HepG2 (cell line): Measurements from ENCODE around the gene OSBPL3. TPM values are rescaled to one million over a fixed set of nuclear protein-coding genes. Genes with fewer than 3 reads are reported as not detected.

ENCODE experiments used
- ATAC-seq: fragments of 200-7000 bp; cut with Tn5 transposase; 3 replicates; pipeline ENCODE4 v1.9.1; 2020; ENCODE audit warnings: mild to moderate bottlenecking, moderate library complexity
- BruUV-seq: library from RNA; stranded (reverse); fragments of 400-500 nt; replicated peaks from 2 replicates; lab custom pipeline; 2021; lab: Mats Ljungman, UMichigan
- CTCF ChIA-PET: fragments of 300-600 bp; formaldehyde crosslinking; extraction: SDS; loops from one replicate; lab custom pipeline; 2021; ENCODE audit warnings: low total read pairs, inconsistent platforms, low intra/inter-chr PET ratio; lab: Yijun Ruan, JAX
- POLR2A ChIA-PET: fragments of 350-600 bp; sonication (Branson Sonifier 250); formaldehyde crosslinking; loops from one replicate; lab custom pipeline; 2020; ENCODE audit warnings: antibody characterized with exemption, inconsistent platforms; lab: Yijun Ruan, JAX
- DNase-seq: peaks from one replicate; pipeline ENCODE4 v3.0.0-alpha.2; 2015; ENCODE audit warnings: low spot score
- FAIRE-seq: peaks from 3 replicates; lab custom pipeline; 2011; peaks lifted over from hg19 to GRCh38; lab: Jason Lieb, UNC
- H2AFZ ChIP-seq: one replicate; pipeline ENCODE4 v1.6.1; 2011; ENCODE audit warnings: low read length, inconsistent platforms
- H3K27ac ChIP-seq: fragments of 300-600 bp; 3 replicates; pipeline ENCODE4 v1.8.0; 2011; ENCODE audit warnings: mixed run types, mild to moderate bottlenecking, mixed read lengths, low read length, inconsistent platforms; ENCODE audit not compliant: insufficient read depth; ENCODE audit errors: extremely low read length
- H3K27me3 ChIP-seq, 2 experiments: fragments of 200-600 bp in 1 of 2; 2 replicates in 1 of 2; 3 replicates in 1 of 2; pipeline versions ENCODE4 v1.6.0 to v1.8.0; 2011; ENCODE audit warnings: low read length in 2 of 2, mild to moderate bottlenecking in 2 of 2, moderate library complexity in 2 of 2, inconsistent platforms in 1 of 2; ENCODE audit not compliant: insufficient read depth in 2 of 2, control insufficient read depth in 1 of 2
- H3K36me3 ChIP-seq, 2 experiments: fragments of 200-600 bp in 1 of 2; replicated peaks in 1 of 2; 2 replicates in 1 of 2; 3 replicates in 1 of 2; pipeline versions ENCODE4 v1.5.1 to v1.8.0; 2011; ENCODE audit warnings: low read length in 2 of 2, inconsistent platforms in 1 of 2; ENCODE audit not compliant: insufficient read depth in 2 of 2, control insufficient read depth in 1 of 2
- H3K4me1 ChIP-seq: 2 replicates; pipeline ENCODE4 v1.5.1; 2012; ENCODE audit warnings: low read length, inconsistent platforms; ENCODE audit not compliant: insufficient read depth
- H3K4me2 ChIP-seq: 2 replicates; pipeline ENCODE4 v1.6.0; 2011; ENCODE audit warnings: low read depth, low read length, inconsistent platforms
- H3K4me3 ChIP-seq, 3 experiments: fragments of 200-600 bp in 1 of 3; sonication (generic), shearing (Covaris generic) in 1 of 3; replicated peaks in 1 of 3; 2 replicates each; pipeline ENCODE4 v1.5.1; 2011 to 2016; ENCODE audit warnings: low read length in 3 of 3, inconsistent platforms in 2 of 3, low read depth in 2 of 3, mild to moderate bottlenecking in 2 of 3, control low read depth in 1 of 3, mixed read lengths in 1 of 3; ENCODE audit not compliant: insufficient read depth in 1 of 3
- H3K79me2 ChIP-seq: one replicate; pipeline ENCODE4 v1.6.1; 2011; ENCODE audit warnings: low read length, inconsistent platforms; ENCODE audit not compliant: insufficient read depth
- H3K9ac ChIP-seq: 2 replicates; pipeline ENCODE4 v1.6.0; 2011; ENCODE audit warnings: mild to moderate bottlenecking, low read depth, low read length, inconsistent platforms; ENCODE audit not compliant: insufficient read depth
- H3K9me3 ChIP-seq: 2 replicates; pipeline ENCODE4 v1.5.1; 2012; ENCODE audit warnings: mild to moderate bottlenecking, low read length
- H4K20me1 ChIP-seq: 2 replicates; pipeline ENCODE4 v1.6.0; 2011; ENCODE audit warnings: inconsistent platforms, mild to moderate bottlenecking, low read length, moderate library complexity; ENCODE audit not compliant: insufficient read depth
- ATF5 ChIP-seq: sonication (generic); formaldehyde crosslinking; IDR thresholded peaks from 2 replicates; pipeline ENCODE4 v1.4.0; 2020; ENCODE audit warnings: mild to moderate bottlenecking, low read depth, missing genetic modification reagents
- KLF11 ChIP-seq: IDR thresholded peaks from 2 replicates; pipeline ENCODE4 v1.6.1; 2016; ENCODE audit warnings: missing compliant biosample characterization
- PHF8 ChIP-seq: sonication (generic); formaldehyde crosslinking; IDR thresholded peaks from 2 replicates; pipeline ENCODE4 v1.5.0; 2020; ENCODE audit warnings: missing genetic modification reagents
- RARA ChIP-seq: IDR thresholded peaks from 2 replicates; pipeline ENCODE4 v1.6.1; 2016; ENCODE audit warnings: missing genetic modification reagents, missing compliant biosample characterization
- RARG ChIP-seq: sonication (generic); formaldehyde crosslinking; IDR thresholded peaks from 2 replicates; pipeline ENCODE4 v1.4.0; 2020; ENCODE audit warnings: low read depth, mild to moderate bottlenecking, missing genetic modification reagents
- ZBTB2 ChIP-seq: sonication (generic); formaldehyde crosslinking; IDR thresholded peaks from 2 replicates; pipeline ENCODE4 v1.8.0; 2022; ENCODE audit warnings: low read depth, missing genetic modification reagents
- ZBTB33 ChIP-seq: sonication (generic); formaldehyde crosslinking; IDR thresholded peaks from 2 replicates; pipeline ENCODE4 v1.4.0; 2020; ENCODE audit warnings: missing genetic modification reagents
- ZFP62 ChIP-seq: sonication (generic); formaldehyde crosslinking; IDR thresholded peaks from 2 replicates; pipeline ENCODE4 v1.4.0; 2020; ENCODE audit warnings: missing genetic modification reagents
- ZFYVE20 ChIP-seq: sonication (generic); formaldehyde crosslinking; IDR thresholded peaks from 2 replicates; pipeline ENCODE4 v1.8.0; 2023; ENCODE audit warnings: low read depth, mild to moderate bottlenecking, moderate library complexity, missing genetic modification reagents, borderline replicate concordance
- ZNF18 ChIP-seq: sonication (generic); formaldehyde crosslinking; IDR thresholded peaks from 2 replicates; pipeline ENCODE4 v1.8.0; 2022; ENCODE audit warnings: mild to moderate bottlenecking, missing genetic modification reagents; ENCODE audit not compliant: insufficient replicate concordance
- ZNF678 ChIP-seq: sonication (generic); formaldehyde crosslinking; IDR thresholded peaks from 2 replicates; pipeline ENCODE4 v1.4.0; 2020; ENCODE audit warnings: mild to moderate bottlenecking, missing genetic modification reagents
- ZNF710 ChIP-seq: sonication (generic); formaldehyde crosslinking; IDR thresholded peaks from 2 replicates; pipeline ENCODE4 v1.5.0; 2020; ENCODE audit warnings: mild to moderate bottlenecking, missing genetic modification reagents, borderline replicate concordance
- ZSCAN31 ChIP-seq: sonication (generic); formaldehyde crosslinking; IDR thresholded peaks from 2 replicates; pipeline ENCODE4 v1.5.0; 2020; ENCODE audit warnings: low read depth, mild to moderate bottlenecking, missing genetic modification reagents
- ZSCAN5A ChIP-seq: sonication (generic); formaldehyde crosslinking; IDR thresholded peaks from 2 replicates; pipeline ENCODE4 v1.8.0; 2022; ENCODE audit warnings: mild to moderate bottlenecking, missing genetic modification reagents, borderline replicate concordance
- WGBS: methylation state at CpG from one replicate; pipeline ENCODE4 v1.1.6; 2017; ENCODE audit warnings: low lambda C conversion rate; 5-methylcytosine and 5-hydroxymethylcytosine counted together
- in situ Hi-C: cut with HindIII; loops from 2 replicates; pipeline ENCODE4 v1.10.0; 2017; ENCODE audit warnings: low pct_unique_long_range_greater_than_20kb; ENCODE audit not compliant: extremely low pct_ligation_motif_present
- intact Hi-C: fragments of 100-400 bp; cut with micrococcal nuclease; formaldehyde crosslinking; loops from one replicate; pipeline ENCODE4 v1.10.0; 2022; ENCODE audit not compliant: unreplicated experiment
- polyA plus RNA-seq, 8 experiments: library from polyadenylated mRNA; depleted of rRNA in 3 of 8; stranded (reverse) in 7 of 8; unstranded in 1 of 8; fragments of >200 nt; fragmentation: Illumina TruSeq in 4 of 8; extraction: Trizol in 4 of 8; gene quantifications; 2 replicates each; pipeline versions ENCODE4 v1.2.1 to v1.2.3, GENCODE V29; 2011 to 2016; ENCODE audit warnings: low read depth in 4 of 8, missing spikeins in 1 of 8, mixed read lengths in 1 of 8; ENCODE audit not compliant: insufficient read depth in 1 of 8
- total RNA-seq, 5 experiments: library from RNA; depleted of rRNA; stranded (reverse); fragments of >200 nt; fragmentation: Illumina TruSeq; extraction: Trizol; gene quantifications; 2 replicates each; pipeline ENCODE4 v1.2.3, GENCODE V29; 2016; ENCODE audit warnings: low read depth in 1 of 5

The OSBPL3 gene
- total and polyA plus RNA-seq, 2 of the 13 experiments (the other 11 are each of a cell fraction or from before 2014, with no cell fraction given), result 8.8 to 28.9 TPM

GRCh38 chr7:24911213-24911603 lies 68.8 kb downstream of the OSBPL3 start (continued):
- TF ChIP-seq ZNF710 (CRISPR knock-in tag), result no peak
- no peak for TF ChIP-seq RARA
- no peak for TF ChIP-seq ZSCAN5A
- TF ChIP-seq ZFYVE20, result no peak
- TF ChIP-seq ZBTB33, result no peak
- TF ChIP-seq ZSCAN31 (CRISPR knock-in tag), result no peak
- TF ChIP-seq KLF11, result no peak

GRCh38 chr7:24910551-24911212 lies 69.3 kb downstream of the OSBPL3 start:
- CTCF ChIA-PET, result no interaction called here
- no peaks in the 10 kb centered on the region for H4K20me1 ChIP-seq
- no peak for ATAC-seq
- H3K27ac ChIP-seq, result no peak overlapping the region
- peaks cover 21% of the 10 kb centered on the region for H3K4me1 ChIP-seq
- in situ Hi-C loops, result no loop called here
- peaks cover 32% of the 10 kb centered on the region for H3K79me2 ChIP-seq
- DNase-seq, result no peak
- no peak for FAIRE-seq
- H3K4me3 ChIP-seq, result no peak overlapping the region
- H3K9me3 ChIP-seq, result no peaks in the 10 kb centered on the region
- BruUV-seq, result no TSS peak
- H3K27me3 ChIP-seq, result no peaks in the 10 kb centered on the region
- intact Hi-C loops, result no loop called here
- POLR2A ChIA-PET, result no interaction called here
- 94% methylated on average over 2 of the region's 4 CpGs for WGBS
- no peak overlapping the region for H2AFZ ChIP-seq
- no peak overlapping the region for H3K9ac ChIP-seq
- H3K4me2 ChIP-seq, result no peak overlapping the region
- H3K36me3 ChIP-seq, result no peaks in the 10 kb centered on the region
- no peak for TF ChIP-seq RARG
- TF ChIP-seq PHF8 (CRISPR knock-in tag), result no peak
- TF ChIP-seq ZNF18 (CRISPR knock-in tag), result no peak
- no peak for TF ChIP-seq ZFP62
- no peak for TF ChIP-seq ZNF678
- TF ChIP-seq ATF5 (CRISPR knock-in tag), result no peak
- no peak for TF ChIP-seq ZBTB2 (CRISPR knock-in tag)
